ENCODE results near the gene KCNQ5. TPM values are rescaled to one million over a fixed set of nuclear protein-coding genes. Genes with fewer than 3 reads are reported as not detected.

KCNQ5 gene
- total RNA-seq, 1 experiment from 2014 or later = not detected

DNA sequence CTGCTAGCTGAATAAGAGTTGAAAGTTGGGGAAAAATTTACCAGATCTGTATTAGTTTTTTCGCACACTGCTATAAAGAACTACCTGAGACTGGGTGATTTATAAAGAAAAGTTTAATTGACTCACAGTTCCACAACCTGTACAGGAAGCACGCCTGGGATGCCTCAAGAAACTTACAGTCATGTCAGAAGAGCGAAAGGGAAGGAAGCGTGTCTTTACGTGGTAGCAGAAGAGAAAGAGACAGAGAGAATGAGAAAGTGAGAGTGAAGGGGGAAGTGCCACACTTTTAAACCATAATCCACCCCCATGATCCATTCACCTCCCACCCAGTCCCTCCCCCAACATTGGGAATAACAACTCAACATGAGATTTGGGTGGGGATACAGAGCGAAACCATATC lies 523.8 kb downstream of the KCNQ5 start:
- ATAC-seq (no peak), DNase-seq (ENCODE audit: low read depth, low spot score) (no peak)
- no peak for TF ChIP-seq EGR1 (IDR thresholded peaks at IDR 0.05; ENCODE audit: low read depth)
- no peak for TF ChIP-seq SRF (IDR thresholded peaks at IDR 0.05; ENCODE audit: low read depth)
- no peak for TF ChIP-seq SIN3A (IDR thresholded peaks at IDR 0.05; ENCODE audit: low read depth)
- no peak for TF ChIP-seq ELF1 (IDR thresholded peaks at IDR 0.05; ENCODE audit: borderline replicate concordance, low read depth)
- no peak for TF ChIP-seq FOSL1 (IDR thresholded peaks at IDR 0.05; ENCODE audit: low read depth)
- TF ChIP-seq POLR2A (IDR thresholded peaks at IDR 0.05; ENCODE audit: borderline replicate concordance, extremely low read depth, insufficient read depth, insufficient read length) = no peak
- TF ChIP-seq ZNF274 (IDR thresholded peaks at IDR 0.05; ENCODE audit: low read depth, low read length) = no peak
- no peak for TF ChIP-seq RAD21 (IDR thresholded peaks at IDR 0.05; ENCODE audit: low read depth)
- TF ChIP-seq EZH2phosphoT487 (IDR thresholded peaks at IDR 0.05; ENCODE audit: borderline replicate concordance) = no peak
- TF ChIP-seq CEBPB (IDR thresholded peaks at IDR 0.05; ENCODE audit: low read depth) = no peak
- no peak for TF ChIP-seq SP1 (IDR thresholded peaks at IDR 0.05; ENCODE audit: low read depth)
- TF ChIP-seq, protein P1, sequence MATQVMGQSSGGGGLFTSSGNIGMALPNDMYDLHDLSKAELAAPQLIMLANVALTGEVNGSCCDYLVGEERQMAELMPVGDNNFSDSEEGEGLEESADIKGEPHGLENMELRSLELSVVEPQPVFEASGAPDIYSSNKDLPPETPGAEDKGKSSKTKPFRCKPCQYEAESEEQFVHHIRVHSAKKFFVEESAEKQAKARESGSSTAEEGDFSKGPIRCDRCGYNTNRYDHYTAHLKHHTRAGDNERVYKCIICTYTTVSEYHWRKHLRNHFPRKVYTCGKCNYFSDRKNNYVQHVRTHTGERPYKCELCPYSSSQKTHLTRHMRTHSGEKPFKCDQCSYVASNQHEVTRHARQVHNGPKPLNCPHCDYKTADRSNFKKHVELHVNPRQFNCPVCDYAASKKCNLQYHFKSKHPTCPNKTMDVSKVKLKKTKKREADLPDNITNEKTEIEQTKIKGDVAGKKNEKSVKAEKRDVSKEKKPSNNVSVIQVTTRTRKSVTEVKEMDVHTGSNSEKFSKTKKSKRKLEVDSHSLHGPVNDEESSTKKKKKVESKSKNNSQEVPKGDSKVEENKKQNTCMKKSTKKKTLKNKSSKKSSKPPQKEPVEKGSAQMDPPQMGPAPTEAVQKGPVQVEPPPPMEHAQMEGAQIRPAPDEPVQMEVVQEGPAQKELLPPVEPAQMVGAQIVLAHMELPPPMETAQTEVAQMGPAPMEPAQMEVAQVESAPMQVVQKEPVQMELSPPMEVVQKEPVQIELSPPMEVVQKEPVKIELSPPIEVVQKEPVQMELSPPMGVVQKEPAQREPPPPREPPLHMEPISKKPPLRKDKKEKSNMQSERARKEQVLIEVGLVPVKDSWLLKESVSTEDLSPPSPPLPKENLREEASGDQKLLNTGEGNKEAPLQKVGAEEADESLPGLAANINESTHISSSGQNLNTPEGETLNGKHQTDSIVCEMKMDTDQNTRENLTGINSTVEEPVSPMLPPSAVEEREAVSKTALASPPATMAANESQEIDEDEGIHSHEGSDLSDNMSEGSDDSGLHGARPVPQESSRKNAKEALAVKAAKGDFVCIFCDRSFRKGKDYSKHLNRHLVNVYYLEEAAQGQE (IDR thresholded peaks at IDR 0.05; ENCODE audit: low read depth) = no peak
- TF ChIP-seq, protein P2, sequence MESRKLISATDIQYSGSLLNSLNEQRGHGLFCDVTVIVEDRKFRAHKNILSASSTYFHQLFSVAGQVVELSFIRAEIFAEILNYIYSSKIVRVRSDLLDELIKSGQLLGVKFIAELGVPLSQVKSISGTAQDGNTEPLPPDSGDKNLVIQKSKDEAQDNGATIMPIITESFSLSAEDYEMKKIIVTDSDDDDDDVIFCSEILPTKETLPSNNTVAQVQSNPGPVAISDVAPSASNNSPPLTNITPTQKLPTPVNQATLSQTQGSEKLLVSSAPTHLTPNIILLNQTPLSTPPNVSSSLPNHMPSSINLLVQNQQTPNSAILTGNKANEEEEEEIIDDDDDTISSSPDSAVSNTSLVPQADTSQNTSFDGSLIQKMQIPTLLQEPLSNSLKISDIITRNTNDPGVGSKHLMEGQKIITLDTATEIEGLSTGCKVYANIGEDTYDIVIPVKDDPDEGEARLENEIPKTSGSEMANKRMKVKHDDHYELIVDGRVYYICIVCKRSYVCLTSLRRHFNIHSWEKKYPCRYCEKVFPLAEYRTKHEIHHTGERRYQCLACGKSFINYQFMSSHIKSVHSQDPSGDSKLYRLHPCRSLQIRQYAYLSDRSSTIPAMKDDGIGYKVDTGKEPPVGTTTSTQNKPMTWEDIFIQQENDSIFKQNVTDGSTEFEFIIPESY (IDR thresholded peaks at IDR 0.05; ENCODE audit: extremely low read depth, insufficient replicate concordance, low read length) = no peak
- TF ChIP-seq TCF7L2 (IDR thresholded peaks at IDR 0.05; ENCODE audit: borderline replicate concordance, extremely low read depth, insufficient read depth, insufficient read length) = no peak
- TF ChIP-seq JUND (IDR thresholded peaks at IDR 0.05) = no peak
- TF ChIP-seq, protein P3, sequence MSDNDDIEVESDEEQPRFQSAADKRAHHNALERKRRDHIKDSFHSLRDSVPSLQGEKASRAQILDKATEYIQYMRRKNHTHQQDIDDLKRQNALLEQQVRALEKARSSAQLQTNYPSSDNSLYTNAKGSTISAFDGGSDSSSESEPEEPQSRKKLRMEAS (IDR thresholded peaks at IDR 0.05) = no peak
- no peak for TF ChIP-seq ZFX (IDR thresholded peaks at IDR 0.05)
- no peak for TF ChIP-seq POLR2AphosphoS5 (IDR thresholded peaks at IDR 0.05; ENCODE audit: low read depth, low read length)
- H3K4me1 ChIP-seq (ENCODE audit: control insufficient read depth in 1 of 2, insufficient read depth in 2 of 2, low read length in 2 of 2) = no peaks in the 10 kb centered on the region
- RAD21 ChIA-PET (ENCODE audit: low non-redundant PET in 1 of 2, low total read pairs in 2 of 2, uncharacterized antibody in 2 of 2, unreplicated experiment in 2 of 2) = no interaction called here
- peaks cover 37% of the 10 kb centered on the region for H3K27me3 ChIP-seq (ENCODE audit: insufficient read depth, low read length)
- no peaks in the 10 kb centered on the region for H3K79me2 ChIP-seq (ENCODE audit: insufficient read depth, low read length)
- no peak overlapping the region for H3K4me2 ChIP-seq (ENCODE audit: low read length)
- H3K4me3 ChIP-seq (replicated peaks in 1 of 2; ENCODE audit: low read depth in 1 of 2, low read length in 2 of 2) = no peak overlapping the region
- intact Hi-C loops (cut with micrococcal nuclease) = no loop called here
- no peaks in the 10 kb centered on the region for H4K20me1 ChIP-seq (ENCODE audit: insufficient read depth)
- no TSS peak for BruUV-seq (replicated peaks)
- CTCF ChIA-PET = no interaction called here
- no peak overlapping the region for H3K27ac ChIP-seq (ENCODE audit: low read depth, low read length)
- H2AFZ ChIP-seq (ENCODE audit: low read depth, low read length, poor library complexity, severe bottlenecking) = no peak overlapping the region
- H3K9ac ChIP-seq (ENCODE audit: low read length) = no peak overlapping the region
- H3K9me2 ChIP-seq (ENCODE audit: insufficient read depth) = no peaks in the 10 kb centered on the region
- POLR2A ChIA-PET = no interaction called here
- no peaks in the 10 kb centered on the region for H3K36me3 ChIP-seq (ENCODE audit: control insufficient read depth in 1 of 2, insufficient read depth in 2 of 2, low read length in 2 of 2)
- no peaks in the 10 kb centered on the region for H3K9me3 ChIP-seq (ENCODE audit: control insufficient read depth in 1 of 2, insufficient read depth in 1 of 2, low read depth in 1 of 2, low read length in 2 of 2)

Data from HCT116 (cell line).